ENCODE measurements around the gene CCDC89. TPM values are rescaled to one million over a fixed set of nuclear protein-coding genes. Genes with fewer than 3 reads are reported as not detected.

Gene CCDC89
- total RNA-seq, 2 donors from 2014 or later = 1.4 to 3.6 TPM

DNA sequence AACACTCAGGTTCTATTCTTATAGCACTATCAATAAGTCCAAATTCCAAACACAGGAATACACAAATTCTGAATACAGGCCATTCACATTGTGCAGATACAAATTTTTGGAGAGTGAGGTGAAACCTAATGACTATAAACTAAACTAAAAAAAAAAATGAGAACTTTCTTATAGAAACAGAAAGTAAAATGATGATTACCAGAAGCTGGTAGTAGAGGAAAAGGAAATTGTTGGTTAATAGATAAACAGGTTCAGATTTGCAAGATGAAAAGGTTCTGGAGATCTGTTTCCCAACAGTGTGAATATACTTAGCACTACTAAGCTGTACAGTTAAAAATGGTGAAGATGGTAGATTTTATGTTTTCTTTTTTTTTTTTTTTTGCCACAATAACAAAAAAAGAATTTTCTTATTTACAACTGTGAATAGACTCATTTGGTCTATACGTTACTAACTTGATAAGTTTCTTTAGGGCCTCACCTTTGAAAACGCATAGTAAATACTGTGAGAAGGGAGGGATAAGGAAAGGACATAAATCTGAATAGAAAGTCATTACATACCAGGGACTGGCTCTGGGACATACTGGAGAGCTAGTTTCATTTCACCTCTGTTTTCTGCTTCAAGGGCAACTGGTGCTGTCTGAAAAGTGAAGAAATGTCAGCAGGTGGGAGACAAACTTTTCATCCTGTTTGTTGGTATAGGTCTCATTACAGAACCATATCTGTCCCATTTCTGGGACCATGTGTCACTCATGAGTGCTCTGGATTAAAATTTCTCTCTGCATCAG lies 14.2 kb upstream of the CCDC89 start:
- Histone ChIP-seq H3K27me3 (replicated peaks; ENCODE audit: insufficient read depth) (no peaks in the 10 kb centered on the region), H3K27ac (no peak overlapping the region), H3K9me3 (no peaks in the 10 kb centered on the region), H3K36me3 (no peaks in the 10 kb centered on the region), H3K4me3 (no peak overlapping the region), H3K4me1 (replicated peaks) (no peaks in the 10 kb centered on the region)
- DNase-seq (ENCODE audit: low spot score) = no peak
- intact Hi-C loops (cut with DNase I) = loop anchor here (10.0 kb wide), 1 partner anchor 515 kb away; no protein-coding TSS in a partner anchor
- no peak for TF ChIP-seq POLR2AphosphoS5 (IDR thresholded peaks at IDR 0.05)
- TF ChIP-seq POLR2A (IDR thresholded peaks at IDR 0.05) = no peak
- TF ChIP-seq, protein P1, sequence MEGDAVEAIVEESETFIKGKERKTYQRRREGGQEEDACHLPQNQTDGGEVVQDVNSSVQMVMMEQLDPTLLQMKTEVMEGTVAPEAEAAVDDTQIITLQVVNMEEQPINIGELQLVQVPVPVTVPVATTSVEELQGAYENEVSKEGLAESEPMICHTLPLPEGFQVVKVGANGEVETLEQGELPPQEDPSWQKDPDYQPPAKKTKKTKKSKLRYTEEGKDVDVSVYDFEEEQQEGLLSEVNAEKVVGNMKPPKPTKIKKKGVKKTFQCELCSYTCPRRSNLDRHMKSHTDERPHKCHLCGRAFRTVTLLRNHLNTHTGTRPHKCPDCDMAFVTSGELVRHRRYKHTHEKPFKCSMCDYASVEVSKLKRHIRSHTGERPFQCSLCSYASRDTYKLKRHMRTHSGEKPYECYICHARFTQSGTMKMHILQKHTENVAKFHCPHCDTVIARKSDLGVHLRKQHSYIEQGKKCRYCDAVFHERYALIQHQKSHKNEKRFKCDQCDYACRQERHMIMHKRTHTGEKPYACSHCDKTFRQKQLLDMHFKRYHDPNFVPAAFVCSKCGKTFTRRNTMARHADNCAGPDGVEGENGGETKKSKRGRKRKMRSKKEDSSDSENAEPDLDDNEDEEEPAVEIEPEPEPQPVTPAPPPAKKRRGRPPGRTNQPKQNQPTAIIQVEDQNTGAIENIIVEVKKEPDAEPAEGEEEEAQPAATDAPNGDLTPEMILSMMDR (IDR thresholded peaks at IDR 0.05) = no peak
- WGBS = 89% methylated on average over 2 of the region's 2 CpGs

DNA sequence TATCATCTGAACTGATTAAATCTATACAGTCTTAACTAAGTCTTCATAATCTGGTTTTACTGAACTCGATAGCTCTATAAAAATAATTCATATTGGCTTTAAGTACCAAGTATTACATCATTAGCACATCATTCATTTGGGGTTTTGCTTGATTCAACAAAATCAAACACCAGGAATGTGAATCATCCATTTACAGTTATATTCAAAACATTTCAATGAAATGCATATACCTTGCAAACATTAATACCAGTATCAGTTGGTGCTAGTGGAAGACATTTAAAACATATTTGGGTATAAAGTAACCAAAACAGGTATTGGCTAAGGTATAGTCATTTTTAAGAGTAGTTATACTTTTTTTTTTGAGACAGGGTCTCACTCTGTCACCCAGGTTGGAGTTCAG lies 12.2 kb upstream of the CCDC89 start:
- Histone ChIP-seq H3K27ac (no peak overlapping the region), H3K4me3 (no peak overlapping the region), H3K27me3 (replicated peaks; ENCODE audit: insufficient read depth) (no peaks in the 10 kb centered on the region), H3K9me3 (no peaks in the 10 kb centered on the region), H3K36me3 (no peaks in the 10 kb centered on the region), H3K4me1 (replicated peaks) (no peaks in the 10 kb centered on the region)
- no peak for DNase-seq (ENCODE audit: low spot score)
- intact Hi-C loops (cut with DNase I) = loop anchor here (10.0 kb wide), 1 partner anchor 517 kb away; no protein-coding TSS in a partner anchor
- TF ChIP-seq POLR2AphosphoS5 (IDR thresholded peaks at IDR 0.05) (no peak), POLR2A (IDR thresholded peaks at IDR 0.05) (no peak)
- TF ChIP-seq, protein P1 (IDR thresholded peaks at IDR 0.05) = no peak
- 28% methylated on average over 1 of the region's 1 CpG for WGBS

GRCh38 chr11:85697747-85698146 lies 11.8 kb upstream of the CCDC89 start:
- 75% methylated on average over 2 of the region's 2 CpGs for WGBS
- Histone ChIP-seq H3K27me3 (replicated peaks; ENCODE audit: insufficient read depth) (no peaks in the 10 kb centered on the region), H3K27ac (no peak overlapping the region), H3K4me1 (replicated peaks) (no peaks in the 10 kb centered on the region), H3K36me3 (no peaks in the 10 kb centered on the region), H3K9me3 (no peaks in the 10 kb centered on the region), H3K4me3 (no peak overlapping the region)
- TF ChIP-seq, protein P1 (IDR thresholded peaks at IDR 0.05) = no peak
- TF ChIP-seq POLR2A (IDR thresholded peaks at IDR 0.05) (no peak), POLR2AphosphoS5 (IDR thresholded peaks at IDR 0.05) (no peak)
- intact Hi-C loops (cut with DNase I) = loop anchor here (10.0 kb wide), 1 partner anchor 517 kb away; no protein-coding TSS in a partner anchor
- DNase-seq (ENCODE audit: low spot score) = no peak

GRCh38 chr11:85695546-85695945 lies 9.6 kb upstream of the CCDC89 start:
- H3K27ac ChIP-seq = no peak overlapping the region
- H3K27me3 ChIP-seq (replicated peaks; ENCODE audit: insufficient read depth) = no peaks in the 10 kb centered on the region
- intact Hi-C loops (cut with DNase I) = loop anchor here (10.0 kb wide), 1 partner anchor 519 kb away; no protein-coding TSS in a partner anchor
- H3K9me3 ChIP-seq = no peaks in the 10 kb centered on the region
- no peak for DNase-seq (ENCODE audit: low spot score)
- H3K4me1 ChIP-seq (replicated peaks) = no peaks in the 10 kb centered on the region
- H3K36me3 ChIP-seq = no peaks in the 10 kb centered on the region
- TF ChIP-seq POLR2A (IDR thresholded peaks at IDR 0.05) = no peak
- TF ChIP-seq POLR2AphosphoS5 (IDR thresholded peaks at IDR 0.05) = no peak
- TF ChIP-seq, protein P1 (IDR thresholded peaks at IDR 0.05) = no peak
- H3K4me3 ChIP-seq = no peak overlapping the region

All from prostate gland (tissue), 2 donors.